Measurements from ENCODE around the gene RNASEH1.

DNA sequence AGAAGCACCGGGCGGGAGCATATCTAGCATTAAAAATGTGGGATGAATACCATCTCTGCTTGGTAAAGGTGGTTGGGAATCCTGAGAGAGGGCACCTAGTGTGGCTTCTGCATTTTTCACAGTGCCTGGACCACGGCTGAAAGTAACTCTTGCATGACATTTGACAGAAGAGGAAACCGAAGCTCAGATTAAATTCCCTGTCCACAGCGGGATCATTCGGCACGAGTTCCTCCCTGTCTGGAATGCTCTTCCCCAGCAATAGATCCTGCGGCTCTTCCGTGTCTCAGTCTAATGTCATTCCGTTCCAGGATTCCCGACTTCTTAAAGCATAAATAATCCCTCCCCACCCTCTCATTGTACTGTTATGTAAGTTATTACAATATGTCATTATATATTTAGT, 16.0 kb upstream of the RNASEH1 start:
- TF ChIP-seq, protein P1, sequence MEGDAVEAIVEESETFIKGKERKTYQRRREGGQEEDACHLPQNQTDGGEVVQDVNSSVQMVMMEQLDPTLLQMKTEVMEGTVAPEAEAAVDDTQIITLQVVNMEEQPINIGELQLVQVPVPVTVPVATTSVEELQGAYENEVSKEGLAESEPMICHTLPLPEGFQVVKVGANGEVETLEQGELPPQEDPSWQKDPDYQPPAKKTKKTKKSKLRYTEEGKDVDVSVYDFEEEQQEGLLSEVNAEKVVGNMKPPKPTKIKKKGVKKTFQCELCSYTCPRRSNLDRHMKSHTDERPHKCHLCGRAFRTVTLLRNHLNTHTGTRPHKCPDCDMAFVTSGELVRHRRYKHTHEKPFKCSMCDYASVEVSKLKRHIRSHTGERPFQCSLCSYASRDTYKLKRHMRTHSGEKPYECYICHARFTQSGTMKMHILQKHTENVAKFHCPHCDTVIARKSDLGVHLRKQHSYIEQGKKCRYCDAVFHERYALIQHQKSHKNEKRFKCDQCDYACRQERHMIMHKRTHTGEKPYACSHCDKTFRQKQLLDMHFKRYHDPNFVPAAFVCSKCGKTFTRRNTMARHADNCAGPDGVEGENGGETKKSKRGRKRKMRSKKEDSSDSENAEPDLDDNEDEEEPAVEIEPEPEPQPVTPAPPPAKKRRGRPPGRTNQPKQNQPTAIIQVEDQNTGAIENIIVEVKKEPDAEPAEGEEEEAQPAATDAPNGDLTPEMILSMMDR (conservative IDR thresholded peaks at IDR 0.05; ENCODE audit: low read depth, low read length): no peak
- TF ChIP-seq EZH2 (IDR thresholded peaks at IDR 0.05; ENCODE audit: borderline replicate concordance, low read depth, low read length, poor library complexity, severe bottlenecking): no peak
